Activated naive CD4-positive, alpha-beta T cell treated with anti-CD3 and anti-CD28 coated beads, Interleukin-2, amount 50 U/mL, for 24 hours (primary cell): ENCODE data around the gene ABLIM1.

Experiments used
- H3K27ac Mint-ChIP-seq: one replicate; pipeline ENCODE4 v1.8.0; 2021; ENCODE audit warnings: mild to moderate bottlenecking, mixed read lengths
- H3K27me3 Mint-ChIP-seq: one replicate; pipeline ENCODE4 v1.8.0; 2021; ENCODE audit warnings: mixed read lengths
- H3K36me3 Mint-ChIP-seq: one replicate; pipeline ENCODE4 v1.8.0; 2021; ENCODE audit warnings: mixed read lengths
- H3K4me1 Mint-ChIP-seq: one replicate; pipeline ENCODE4 v1.8.0; 2021; ENCODE audit warnings: mixed read lengths
- H3K4me3 Mint-ChIP-seq: one replicate; pipeline ENCODE4 v1.8.0; 2021; ENCODE audit warnings: mild to moderate bottlenecking, mixed read lengths
- H3K9me3 Mint-ChIP-seq: one replicate; pipeline ENCODE4 v1.8.0; 2021; ENCODE audit warnings: mixed read lengths

ABLIM1 gene

GRCh38 chr10:114543456-114543855 lies 114.6 kb downstream of the ABLIM1 start:
- H3K27ac Mint-ChIP-seq: peak overlapping the region; percentile 92

GRCh38 chr10:114542373-114542772 lies 115.7 kb downstream of the ABLIM1 start:
- Mint-ChIP-seq H3K9me3 (no peaks in the 10 kb centered on the region), H3K4me1 (peaks cover 100% of the 10 kb centered on the region), H3K36me3 (no peaks in the 10 kb centered on the region), H3K4me3 (peak overlapping the region; percentile 64), H3K27ac (peak overlapping the region; percentile 76), H3K27me3 (no peaks in the 10 kb centered on the region)

More at GRCh38 chr10:114543456-114543855, 114.6 kb downstream of the ABLIM1 start:
- peak overlapping the region; percentile 67 for H3K4me3 Mint-ChIP-seq
- H3K36me3 Mint-ChIP-seq: no peaks in the 10 kb centered on the region
- H3K27me3 Mint-ChIP-seq: no peaks in the 10 kb centered on the region
- peaks cover 100% of the 10 kb centered on the region for H3K4me1 Mint-ChIP-seq
- H3K9me3 Mint-ChIP-seq: no peaks in the 10 kb centered on the region

- Mint-ChIP-seq H3K36me3 (no peaks in the 10 kb centered on the region), H3K27me3 (no peaks in the 10 kb centered on the region), H3K27ac (peak overlapping the region; percentile 76), H3K4me1 (peaks cover 99% of the 10 kb centered on the region), H3K9me3 (no peaks in the 10 kb centered on the region), H3K4me3 (peak overlapping the region; percentile 64)
Observed at GRCh38 chr10:114541797-114542160, 116.3 kb downstream of the ABLIM1 start.

- peak overlapping the region; percentile 64 for H3K4me3 Mint-ChIP-seq
- no peaks in the 10 kb centered on the region for H3K27me3 Mint-ChIP-seq
- no peaks in the 10 kb centered on the region for H3K36me3 Mint-ChIP-seq
- peak overlapping the region; percentile 76 for H3K27ac Mint-ChIP-seq
- H3K9me3 Mint-ChIP-seq: no peaks in the 10 kb centered on the region
- H3K4me1 Mint-ChIP-seq: peaks cover 96% of the 10 kb centered on the region
Observed at GRCh38 chr10:114541081-114541796, 116.8 kb downstream of the ABLIM1 start.

- no peaks in the 10 kb centered on the region for H3K9me3 Mint-ChIP-seq
- peak overlapping the region; percentile 30 for H3K4me3 Mint-ChIP-seq
- no peaks in the 10 kb centered on the region for H3K27me3 Mint-ChIP-seq
- no peaks in the 10 kb centered on the region for H3K36me3 Mint-ChIP-seq
- peaks cover 86% of the 10 kb centered on the region for H3K4me1 Mint-ChIP-seq
- peak overlapping the region; percentile 76 for H3K27ac Mint-ChIP-seq
Observed at GRCh38 chr10:114540236-114540635, 117.8 kb downstream of the ABLIM1 start.

GRCh38 chr10:114539623-114540022 lies 118.5 kb downstream of the ABLIM1 start:
- H3K4me1 Mint-ChIP-seq: peaks cover 84% of the 10 kb centered on the region
- H3K27ac Mint-ChIP-seq: peak overlapping the region; percentile 65
- no peaks in the 10 kb centered on the region for H3K9me3 Mint-ChIP-seq
- H3K4me3 Mint-ChIP-seq: peak overlapping the region; percentile 75
- no peaks in the 10 kb centered on the region for H3K36me3 Mint-ChIP-seq
- no peaks in the 10 kb centered on the region for H3K27me3 Mint-ChIP-seq

- Mint-ChIP-seq H3K4me3 (peak overlapping the region; percentile 75), H3K4me1 (peaks cover 80% of the 10 kb centered on the region), H3K27me3 (no peaks in the 10 kb centered on the region), H3K36me3 (no peaks in the 10 kb centered on the region), H3K9me3 (no peaks in the 10 kb centered on the region), H3K27ac (peak overlapping the region; percentile 91)
Observed at GRCh38 chr10:114538181-114538906, 119.7 kb downstream of the ABLIM1 start.

GRCh38 chr10:114537736-114538135 lies 120.3 kb downstream of the ABLIM1 start:
- peak overlapping the region; percentile 91 for H3K27ac Mint-ChIP-seq
- H3K36me3 Mint-ChIP-seq: no peaks in the 10 kb centered on the region
- no peaks in the 10 kb centered on the region for H3K9me3 Mint-ChIP-seq
- peaks cover 76% of the 10 kb centered on the region for H3K4me1 Mint-ChIP-seq
- peak overlapping the region; percentile 47 for H3K4me3 Mint-ChIP-seq
- no peaks in the 10 kb centered on the region for H3K27me3 Mint-ChIP-seq

GRCh38 chr10:114534571-114534981 lies 123.5 kb downstream of the ABLIM1 start:
- Mint-ChIP-seq H3K9me3 (no peaks in the 10 kb centered on the region), H3K4me3 (no peak overlapping the region), H3K36me3 (no peaks in the 10 kb centered on the region), H3K4me1 (peaks cover 50% of the 10 kb centered on the region), H3K27me3 (no peaks in the 10 kb centered on the region), H3K27ac (peak overlapping the region; percentile 55)

GRCh38 chr10:114532226-114532625 lies 125.8 kb downstream of the ABLIM1 start:
- peaks cover 44% of the 10 kb centered on the region for H3K4me1 Mint-ChIP-seq
- no peaks in the 10 kb centered on the region for H3K36me3 Mint-ChIP-seq
- peak overlapping the region; percentile 65 for H3K27ac Mint-ChIP-seq
- H3K9me3 Mint-ChIP-seq: no peaks in the 10 kb centered on the region
- no peak overlapping the region for H3K4me3 Mint-ChIP-seq
- H3K27me3 Mint-ChIP-seq: no peaks in the 10 kb centered on the region

GRCh38 chr10:114526504-114527238 lies 131.4 kb downstream of the ABLIM1 start:
- peaks cover 55% of the 10 kb centered on the region for H3K4me1 Mint-ChIP-seq
- H3K27ac Mint-ChIP-seq: peak overlapping the region; percentile 99
- H3K27me3 Mint-ChIP-seq: no peaks in the 10 kb centered on the region
- no peaks in the 10 kb centered on the region for H3K36me3 Mint-ChIP-seq
- H3K9me3 Mint-ChIP-seq: no peaks in the 10 kb centered on the region
- H3K4me3 Mint-ChIP-seq: peak overlapping the region; percentile 98

- Mint-ChIP-seq H3K36me3 (no peaks in the 10 kb centered on the region), H3K9me3 (no peaks in the 10 kb centered on the region), H3K4me1 (peaks cover 61% of the 10 kb centered on the region), H3K27ac (peak overlapping the region; percentile 99), H3K4me3 (peak overlapping the region; percentile 98), H3K27me3 (no peaks in the 10 kb centered on the region)
Observed at GRCh38 chr10:114526126-114526503, 132.0 kb downstream of the ABLIM1 start.

GRCh38 chr10:114525368-114525949 lies 132.6 kb downstream of the ABLIM1 start:
- no peaks in the 10 kb centered on the region for H3K9me3 Mint-ChIP-seq
- H3K27me3 Mint-ChIP-seq: no peaks in the 10 kb centered on the region
- H3K27ac Mint-ChIP-seq: peak overlapping the region; percentile 99
- H3K4me1 Mint-ChIP-seq: peaks cover 64% of the 10 kb centered on the region
- peaks cover under 1% of the 10 kb centered on the region for H3K36me3 Mint-ChIP-seq
- peak overlapping the region; percentile 98 for H3K4me3 Mint-ChIP-seq

GRCh38 chr10:114523876-114524275 lies 134.2 kb downstream of the ABLIM1 start:
- peaks cover 75% of the 10 kb centered on the region for H3K4me1 Mint-ChIP-seq
- H3K4me3 Mint-ChIP-seq: peak overlapping the region; percentile 98
- H3K36me3 Mint-ChIP-seq: peaks cover 6% of the 10 kb centered on the region
- peak overlapping the region; percentile 99 for H3K27ac Mint-ChIP-seq
- no peaks in the 10 kb centered on the region for H3K9me3 Mint-ChIP-seq
- no peaks in the 10 kb centered on the region for H3K27me3 Mint-ChIP-seq

GRCh38 chr10:114521255-114521654 lies 136.8 kb downstream of the ABLIM1 start:
- Mint-ChIP-seq H3K4me1 (peaks cover 85% of the 10 kb centered on the region), H3K9me3 (no peaks in the 10 kb centered on the region), H3K27ac (peak overlapping the region; percentile 99), H3K4me3 (peak overlapping the region; percentile 98), H3K36me3 (peaks cover 9% of the 10 kb centered on the region), H3K27me3 (no peaks in the 10 kb centered on the region)
